NT2/D1 (cell line): ENCODE results near the gene MYO1E.

Source experiments
- SUZ12 ChIP-seq: IDR thresholded peaks from 2 replicates; pipeline ENCODE4 v1.6.1; 2011; ENCODE audit not compliant: insufficient read length, insufficient read depth; ENCODE audit errors: extremely low read depth
- YY1 ChIP-seq: IDR thresholded peaks from 2 replicates; pipeline ENCODE4 v1.6.1; 2011; ENCODE audit not compliant: insufficient read length, insufficient read depth
- ZNF274 ChIP-seq: IDR thresholded peaks from 2 replicates; pipeline ENCODE4 v1.6.1; 2011; ENCODE audit warnings: mild to moderate bottlenecking, low read depth, low read length

DNA sequence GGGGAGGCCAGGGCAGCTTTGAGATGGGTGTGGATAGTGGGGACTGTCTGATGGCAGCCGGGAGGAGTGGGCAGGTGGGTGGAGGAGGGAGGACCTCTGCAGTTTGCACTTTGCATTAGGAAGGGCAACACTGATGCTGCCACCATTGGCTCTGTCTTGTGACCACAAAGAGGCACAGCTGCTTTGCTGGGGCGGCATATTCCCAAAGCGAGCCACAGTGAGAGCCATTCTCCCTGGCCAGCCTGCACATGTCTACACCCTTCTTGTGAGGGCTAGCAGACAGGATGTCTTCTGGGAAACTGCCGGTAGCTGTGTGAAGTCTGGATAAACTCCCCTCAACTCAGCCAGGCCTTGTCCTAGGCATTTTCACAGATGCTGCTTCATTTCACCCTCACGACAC is 229.4 kb downstream of the MYO1E start:
- TF ChIP-seq YY1 = no peak
- no peak for TF ChIP-seq ZNF274
- TF ChIP-seq SUZ12 = no peak
